LNCAP (cell line): Measurements from ENCODE around the gene PEX13.

ENCODE experiments used
- TF ChIP-seq, protein P1 (sequence below): fragments of 450-650 bp; IDR thresholded peaks from 2 replicates; pipeline ENCODE4 v1.5.1; 2017; ENCODE audit warnings: mild to moderate bottlenecking

Gene PEX13

DNA sequence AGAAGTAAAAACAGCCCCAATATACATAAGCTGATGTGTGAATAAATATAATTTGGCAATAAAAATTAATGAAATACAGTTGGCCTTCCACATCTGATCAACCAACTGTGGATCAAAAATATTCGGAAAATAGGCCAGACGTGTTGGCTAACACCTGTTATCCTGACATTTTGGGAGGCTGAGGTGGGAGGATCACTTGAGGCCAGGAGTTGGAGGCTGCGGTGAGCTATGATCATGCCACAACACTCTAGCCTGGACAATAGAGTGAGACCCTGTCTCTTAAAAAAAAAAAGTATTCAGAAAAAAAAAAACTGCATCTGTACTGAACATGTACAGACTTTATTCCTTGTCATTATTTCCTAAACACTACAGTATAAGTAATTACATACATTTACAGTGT lies 12.0 kb downstream of the PEX13 start:
- TF ChIP-seq, protein P1, sequence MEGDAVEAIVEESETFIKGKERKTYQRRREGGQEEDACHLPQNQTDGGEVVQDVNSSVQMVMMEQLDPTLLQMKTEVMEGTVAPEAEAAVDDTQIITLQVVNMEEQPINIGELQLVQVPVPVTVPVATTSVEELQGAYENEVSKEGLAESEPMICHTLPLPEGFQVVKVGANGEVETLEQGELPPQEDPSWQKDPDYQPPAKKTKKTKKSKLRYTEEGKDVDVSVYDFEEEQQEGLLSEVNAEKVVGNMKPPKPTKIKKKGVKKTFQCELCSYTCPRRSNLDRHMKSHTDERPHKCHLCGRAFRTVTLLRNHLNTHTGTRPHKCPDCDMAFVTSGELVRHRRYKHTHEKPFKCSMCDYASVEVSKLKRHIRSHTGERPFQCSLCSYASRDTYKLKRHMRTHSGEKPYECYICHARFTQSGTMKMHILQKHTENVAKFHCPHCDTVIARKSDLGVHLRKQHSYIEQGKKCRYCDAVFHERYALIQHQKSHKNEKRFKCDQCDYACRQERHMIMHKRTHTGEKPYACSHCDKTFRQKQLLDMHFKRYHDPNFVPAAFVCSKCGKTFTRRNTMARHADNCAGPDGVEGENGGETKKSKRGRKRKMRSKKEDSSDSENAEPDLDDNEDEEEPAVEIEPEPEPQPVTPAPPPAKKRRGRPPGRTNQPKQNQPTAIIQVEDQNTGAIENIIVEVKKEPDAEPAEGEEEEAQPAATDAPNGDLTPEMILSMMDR, result no peak

DNA sequence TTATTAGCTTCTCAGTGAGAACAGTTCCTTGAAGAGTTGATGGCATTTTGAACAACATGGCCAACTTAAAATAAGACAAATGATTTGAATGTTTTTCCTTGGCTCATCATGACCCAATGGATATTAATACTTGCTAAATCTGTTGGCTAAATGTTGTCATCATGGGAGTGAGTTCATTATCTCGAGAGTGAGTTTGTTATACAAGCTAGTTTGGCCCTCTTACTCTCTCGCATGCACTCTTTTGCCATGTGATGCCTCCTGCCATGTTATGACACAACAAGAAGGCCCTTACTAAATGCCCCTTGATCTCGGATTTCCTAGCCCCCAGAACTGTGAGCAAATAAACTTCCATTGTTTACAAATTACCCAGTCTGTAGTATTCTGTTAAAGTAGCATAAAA lies 25.3 kb downstream of the PEX13 start:
- TF ChIP-seq, protein P1, result no peak

DNA sequence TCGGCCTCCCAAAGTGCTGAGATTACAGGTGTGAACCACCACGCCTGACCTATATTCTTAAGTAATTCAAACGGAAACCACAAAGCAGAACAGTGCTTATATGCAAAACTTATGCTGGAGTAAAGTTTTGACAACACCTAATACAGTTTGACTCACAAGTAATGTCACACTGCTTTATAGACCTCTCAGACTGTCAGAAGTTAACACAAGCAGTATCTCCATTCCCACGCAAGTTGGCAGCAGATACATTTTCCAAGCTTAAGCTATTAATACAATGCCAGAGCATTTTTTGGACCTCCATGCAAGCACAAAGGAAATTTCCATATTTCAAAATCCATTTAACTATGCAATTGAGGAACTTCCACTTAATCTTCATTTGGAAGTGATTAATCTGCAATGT lies 27.1 kb downstream of the PEX13 start:
- TF ChIP-seq, protein P1, result no peak

DNA sequence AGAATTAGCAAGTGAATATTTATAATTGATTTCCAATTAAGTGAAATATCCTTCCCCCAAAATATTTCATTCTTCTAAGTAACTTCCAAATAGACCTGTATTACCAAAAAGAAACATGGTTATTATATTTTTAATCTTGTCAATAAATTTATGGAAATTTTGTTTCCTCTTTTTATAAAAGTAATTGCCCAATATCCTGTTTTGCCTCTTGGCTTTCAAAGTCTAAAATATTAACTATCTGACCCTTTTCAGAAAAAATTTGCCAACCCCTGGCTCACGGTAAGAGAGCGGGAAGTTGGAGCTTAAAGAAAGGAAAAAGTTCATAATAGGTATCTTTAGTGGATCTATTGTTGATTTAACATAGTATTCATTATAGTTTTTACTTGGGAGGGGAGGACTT lies 27.7 kb downstream of the PEX13 start:
- TF ChIP-seq, protein P1, result no peak

DNA sequence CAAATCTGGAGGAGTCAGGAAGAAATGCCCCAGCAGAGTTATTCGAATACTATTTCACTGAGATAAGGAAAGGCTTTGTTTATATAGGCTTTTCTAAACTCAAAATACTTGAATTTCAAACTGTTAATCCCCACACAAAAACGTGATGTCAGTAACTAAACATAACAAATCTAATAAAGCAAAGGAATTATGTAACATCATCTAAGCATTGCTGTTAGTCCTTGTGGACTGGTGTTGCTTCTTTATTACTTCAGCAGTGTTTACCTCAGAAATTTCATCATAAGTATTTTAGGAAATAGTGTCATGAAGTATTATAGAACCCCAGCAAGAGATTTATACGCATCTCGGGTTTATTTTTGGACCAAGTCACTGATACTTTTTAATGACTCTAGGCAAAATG lies 28.5 kb downstream of the PEX13 start:
- TF ChIP-seq, protein P1, result no peak

DNA sequence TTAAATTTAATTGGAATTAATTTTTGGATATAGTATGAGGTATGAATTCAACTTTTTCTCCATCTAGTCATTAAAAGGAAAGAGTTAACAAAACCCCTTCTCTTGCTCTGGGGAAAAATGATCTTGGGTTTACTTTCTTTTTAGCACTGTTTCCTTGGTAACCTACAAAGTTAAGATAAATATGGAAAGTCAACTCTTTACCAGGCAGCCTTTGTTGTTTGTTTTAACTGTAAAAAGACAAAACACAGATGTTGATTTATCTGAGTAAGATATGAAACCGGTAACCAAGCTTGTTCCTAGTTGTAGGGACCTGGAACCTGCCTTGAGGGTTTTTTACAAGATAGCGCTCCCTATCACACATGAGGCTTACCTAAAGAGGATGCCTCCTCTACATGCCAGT lies 38.0 kb downstream of the PEX13 start:
- TF ChIP-seq, protein P1, result no peak

DNA sequence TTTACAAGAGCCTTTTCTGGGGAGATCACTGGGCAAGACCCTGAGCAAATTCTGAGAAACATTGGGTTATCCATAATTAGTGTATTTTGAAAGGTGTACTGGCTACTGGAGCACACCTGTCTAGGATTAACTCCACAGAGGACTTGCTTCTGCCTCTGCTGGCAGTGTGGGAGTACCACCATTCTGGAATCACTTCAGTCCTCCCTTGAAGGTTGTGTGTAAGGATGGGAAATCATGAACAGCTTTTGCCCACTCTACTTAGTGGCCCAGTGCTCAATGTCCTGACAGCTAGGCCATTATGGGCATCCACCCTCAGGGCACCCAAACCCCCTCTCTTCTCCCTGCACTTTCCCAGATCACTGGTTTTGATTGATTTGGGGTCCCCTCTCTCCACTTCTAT lies 40.0 kb downstream of the PEX13 start:
- TF ChIP-seq, protein P1, result no peak

DNA sequence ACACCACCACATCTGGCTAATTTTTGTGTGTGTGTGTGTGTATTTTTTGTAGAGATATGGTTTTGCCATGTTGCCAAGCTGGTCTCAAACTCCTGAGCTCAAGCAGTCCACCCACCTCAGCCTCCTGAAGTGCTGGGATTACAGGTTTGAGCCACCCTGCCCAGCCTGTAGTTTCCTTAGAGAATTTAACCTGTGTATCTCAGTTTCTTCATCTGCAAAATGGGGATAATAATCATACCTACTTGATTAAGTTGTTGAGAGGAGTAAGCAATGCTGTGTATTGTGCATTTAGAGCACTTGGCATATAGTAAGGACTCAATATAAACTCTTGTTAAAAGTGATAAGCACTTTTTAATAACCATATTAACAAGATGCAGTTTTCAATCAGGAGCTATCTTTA lies 41.9 kb downstream of the PEX13 start:
- TF ChIP-seq, protein P1, result no peak
